Loucy (cell line): ENCODE results near the gene IL16.

ENCODE experiments used
- H2AFZ ChIP-seq: fragments of 200-600 bp; sonication (generic); 2 replicates; pipeline ENCODE4 v1.6.0; 2016; ENCODE audit warnings: antibody characterized with exemption, mild to moderate bottlenecking, low read length, moderate library complexity
- H3F3A ChIP-seq: fragments of 200-600 bp; 2 replicates; pipeline ENCODE4 v1.6.0; 2016; ENCODE audit warnings: antibody characterized with exemption, low read depth, mild to moderate bottlenecking
- H3K27me3 ChIP-seq: fragments of 200-600 bp; sonication (generic); 2 replicates; pipeline ENCODE4 v1.6.1; 2014; ENCODE audit warnings: low read length, mild to moderate bottlenecking; ENCODE audit not compliant: insufficient read depth, poor library complexity, severe bottlenecking
- H3K36me3 ChIP-seq: fragments of 200-600 bp; sonication (generic); 2 replicates; pipeline ENCODE4 v1.6.1; 2016; ENCODE audit warnings: low read length; ENCODE audit not compliant: insufficient read depth
- H3K4me1 ChIP-seq: fragments of 200-600 bp; sonication (generic); 2 replicates; pipeline ENCODE4 v1.5.1; 2014; ENCODE audit warnings: low read length, mild to moderate bottlenecking; ENCODE audit not compliant: insufficient read depth, poor library complexity, severe bottlenecking
- H3K4me2 ChIP-seq: fragments of 200-600 bp; sonication (generic); 2 replicates; pipeline ENCODE4 v1.6.0; 2014; ENCODE audit warnings: antibody characterized with exemption, low read length, low read depth, mild to moderate bottlenecking; ENCODE audit not compliant: poor library complexity, severe bottlenecking
- H3K4me3 ChIP-seq: fragments of 200-600 bp; sonication (generic); 2 replicates; pipeline ENCODE4 v1.5.1; 2014; ENCODE audit warnings: low read length, mild to moderate bottlenecking, mixed read lengths; ENCODE audit not compliant: poor library complexity, severe bottlenecking
- H3K79me2 ChIP-seq: fragments of 200-600 bp; sonication (generic); 2 replicates; pipeline ENCODE4 v1.6.1; 2014; ENCODE audit warnings: low read length; ENCODE audit not compliant: insufficient read depth
- H3K9ac ChIP-seq: fragments of 200-600 bp; sonication (generic); 2 replicates; pipeline ENCODE4 v1.6.0; 2014; ENCODE audit warnings: mild to moderate bottlenecking, low read depth, low read length, moderate library complexity; ENCODE audit not compliant: poor library complexity, severe bottlenecking
- H3K9me2 ChIP-seq: fragments of 200-600 bp; sonication (generic); replicated peaks from 2 replicates; pipeline ENCODE4 v1.6.1; 2016; ENCODE audit warnings: low read depth, low read length, mixed read lengths
- H3K9me3 ChIP-seq: fragments of 200-600 bp; sonication (generic); 2 replicates; pipeline ENCODE4 v1.6.1; 2014; ENCODE audit warnings: mild to moderate bottlenecking, antibody characterized with exemption, low read length, low read depth; ENCODE audit not compliant: insufficient read depth
- H4K20me1 ChIP-seq: fragments of 200-600 bp; sonication (generic); 2 replicates; pipeline ENCODE4 v1.6.0; 2014; ENCODE audit warnings: antibody characterized with exemption, low read length, mild to moderate bottlenecking; ENCODE audit not compliant: insufficient read depth, poor library complexity, severe bottlenecking
- CTCF ChIP-seq: fragments of 200-600 bp; sonication (generic); conservative IDR thresholded peaks from 2 replicates; pipeline ENCODE4 v1.5.1; 2014; ENCODE audit warnings: mild to moderate bottlenecking, antibody characterized with exemption, low read length
- EZH2phosphoT487 ChIP-seq: fragments of 200-600 bp; IDR thresholded peaks from 2 replicates; pipeline ENCODE4 v1.6.1; 2018; ENCODE audit warnings: antibody characterized with exemption, mild to moderate bottlenecking, moderate library complexity, borderline replicate concordance

Gene IL16

DNA sequence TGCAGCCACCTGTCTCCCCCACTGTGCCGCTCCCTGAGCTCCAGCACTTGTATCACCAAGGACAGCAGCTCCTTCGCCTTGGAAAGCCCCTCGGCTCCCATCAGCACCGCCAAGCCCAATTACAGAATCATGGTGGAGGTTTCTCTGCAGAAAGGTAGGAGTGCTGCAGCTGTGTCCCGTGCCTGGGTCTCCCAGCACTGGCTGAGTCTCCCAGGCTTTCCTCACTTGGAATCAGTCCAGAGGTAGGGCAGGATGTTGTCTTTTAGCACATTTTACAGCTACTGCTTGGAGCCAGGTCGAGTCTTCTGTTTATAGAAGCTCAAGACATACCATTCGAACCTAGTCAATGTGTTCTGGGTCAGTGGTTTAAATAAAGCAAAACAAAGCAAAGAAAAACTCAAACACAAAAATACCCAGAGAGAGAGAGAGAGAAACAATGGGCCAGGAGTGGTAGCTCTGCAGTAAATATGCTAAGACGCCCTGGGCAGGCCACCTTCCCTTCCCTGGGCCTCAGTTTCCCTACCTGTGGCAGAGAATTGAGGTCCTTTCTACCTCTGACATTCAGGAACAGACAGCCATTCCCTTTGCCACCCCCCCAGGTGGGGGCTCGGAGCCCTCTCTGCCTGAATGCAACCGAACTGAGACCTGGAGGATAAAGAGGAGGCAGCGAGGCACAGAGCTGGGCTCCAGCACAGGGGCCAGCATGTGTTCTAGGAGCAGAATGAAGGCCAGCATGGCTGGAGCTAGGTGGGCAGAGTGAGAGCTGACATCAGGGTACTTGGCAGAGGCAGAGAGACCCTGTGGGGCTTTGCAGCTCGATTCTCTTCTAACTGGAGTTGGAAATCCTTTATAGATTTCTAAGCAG lies 83.2 kb downstream of the IL16 start:
- H3K4me2 ChIP-seq, result no peak overlapping the region
- H4K20me1 ChIP-seq, result no peaks in the 10 kb centered on the region
- H3K36me3 ChIP-seq, result no peaks in the 10 kb centered on the region
- TF ChIP-seq CTCF (no peak), EZH2phosphoT487 (no peak)
- no peaks in the 10 kb centered on the region for H3K27me3 ChIP-seq
- no peak overlapping the region for H2AFZ ChIP-seq
- H3K9ac ChIP-seq, result no peak overlapping the region
- no peaks in the 10 kb centered on the region for H3K9me2 ChIP-seq
- H3K9me3 ChIP-seq, result peaks cover 12% of the 10 kb centered on the region; the same call in 1 of the 2 replicates
- H3F3A ChIP-seq, result no peaks in the 10 kb centered on the region
- H3K79me2 ChIP-seq, result no peaks in the 10 kb centered on the region
- H3K4me3 ChIP-seq, result no peak overlapping the region
- H3K4me1 ChIP-seq, result peaks cover 22% of the 10 kb centered on the region

DNA sequence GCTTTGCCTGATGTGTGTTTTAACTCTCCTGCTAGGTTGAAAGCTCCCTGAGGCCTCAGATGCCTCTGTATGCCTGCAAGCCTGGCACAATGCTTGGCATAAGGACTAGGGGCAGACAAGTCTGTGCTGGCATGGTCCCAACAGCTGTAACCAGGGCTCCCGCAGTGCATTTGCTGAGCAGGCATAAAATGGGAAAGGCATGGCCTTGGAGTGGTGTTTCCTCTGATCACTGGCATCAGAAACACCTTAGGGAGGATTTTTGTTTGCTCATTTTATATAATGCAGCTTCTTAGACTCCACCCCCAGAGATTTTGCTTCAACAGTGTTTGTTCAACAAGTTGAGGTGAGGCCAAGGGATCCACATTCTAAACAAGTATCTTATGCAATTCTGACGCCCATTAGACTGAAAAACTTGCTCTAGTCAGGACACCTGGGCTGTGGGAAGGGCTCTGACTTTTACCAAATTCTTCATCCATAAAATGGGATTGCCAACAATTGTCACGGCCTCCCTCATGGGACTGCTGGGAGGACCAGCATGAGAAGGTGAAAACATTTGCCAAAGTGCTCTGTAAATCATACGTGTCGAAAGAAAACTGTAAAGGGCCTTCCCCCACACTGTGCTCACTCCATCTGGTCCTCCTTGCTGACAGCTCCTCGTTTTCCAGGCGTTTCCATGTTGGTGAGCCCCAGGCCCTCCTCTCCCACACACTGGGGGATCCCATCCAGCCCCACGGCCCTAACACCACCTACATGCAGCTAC lies 84.2 kb downstream of the IL16 start:
- Histone ChIP-seq H2AFZ (no peak overlapping the region), H3K4me2 (no peak overlapping the region), H3K4me1 (peaks cover 27% of the 10 kb centered on the region), H3K36me3 (no peaks in the 10 kb centered on the region), H3F3A (no peaks in the 10 kb centered on the region), H3K9ac (no peak overlapping the region), H3K9me2 (no peaks in the 10 kb centered on the region), H3K27me3 (no peaks in the 10 kb centered on the region), H3K4me3 (no peak overlapping the region), H3K79me2 (no peaks in the 10 kb centered on the region), H4K20me1 (no peaks in the 10 kb centered on the region), H3K9me3 (peaks cover 12% of the 10 kb centered on the region; the same call in 1 of the 2 replicates)
- no peak for TF ChIP-seq CTCF
- TF ChIP-seq EZH2phosphoT487, result no peak

- no peaks in the 10 kb centered on the region for H3K9me2 ChIP-seq
- no peaks in the 10 kb centered on the region for H3K79me2 ChIP-seq
- TF ChIP-seq CTCF (no peak), EZH2phosphoT487 (no peak)
- H3K4me3 ChIP-seq, result no peak overlapping the region
- no peaks in the 10 kb centered on the region for H3F3A ChIP-seq
- no peak overlapping the region for H3K9ac ChIP-seq
- peaks cover 12% of the 10 kb centered on the region; the same call in 1 of the 2 replicates for H3K9me3 ChIP-seq
- no peak overlapping the region for H2AFZ ChIP-seq
- no peak overlapping the region for H3K4me2 ChIP-seq
- H4K20me1 ChIP-seq, result no peaks in the 10 kb centered on the region
- no peaks in the 10 kb centered on the region for H3K27me3 ChIP-seq
- H3K4me1 ChIP-seq, result peaks cover 27% of the 10 kb centered on the region
- H3K36me3 ChIP-seq, result no peaks in the 10 kb centered on the region
Measured at GRCh38 chr15:81281456-81281735, 84.7 kb downstream of the IL16 start.
